Measurements from ENCODE around the gene INMT. TPM values are rescaled to one million over a fixed set of nuclear protein-coding genes. Genes with fewer than 3 reads are reported as not detected.

Gene INMT
- total and polyA plus RNA-seq, 2 of the 13 experiments (the other 11 are each of a cell fraction or from before 2014, with no cell fraction given), result not detected

DNA sequence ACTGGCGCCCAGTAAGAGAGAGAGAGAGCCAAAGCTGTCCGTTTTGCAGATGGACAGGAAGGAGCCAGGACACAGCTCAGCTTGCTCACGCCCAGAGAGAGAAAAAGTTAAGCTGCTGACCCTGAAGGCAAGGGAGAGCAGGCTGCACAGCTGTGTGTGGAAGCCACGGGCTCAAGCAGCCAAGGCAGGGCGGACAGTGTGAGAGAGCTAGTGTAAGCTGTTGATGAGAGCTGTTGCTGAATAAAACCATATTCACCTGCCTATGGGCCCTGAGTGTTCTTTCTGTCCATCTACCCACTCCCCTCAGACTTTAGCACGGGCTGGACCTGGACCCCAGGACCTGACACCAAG, 5.4 kb downstream of the INMT start (continued):
- TF ChIP-seq, protein P1, sequence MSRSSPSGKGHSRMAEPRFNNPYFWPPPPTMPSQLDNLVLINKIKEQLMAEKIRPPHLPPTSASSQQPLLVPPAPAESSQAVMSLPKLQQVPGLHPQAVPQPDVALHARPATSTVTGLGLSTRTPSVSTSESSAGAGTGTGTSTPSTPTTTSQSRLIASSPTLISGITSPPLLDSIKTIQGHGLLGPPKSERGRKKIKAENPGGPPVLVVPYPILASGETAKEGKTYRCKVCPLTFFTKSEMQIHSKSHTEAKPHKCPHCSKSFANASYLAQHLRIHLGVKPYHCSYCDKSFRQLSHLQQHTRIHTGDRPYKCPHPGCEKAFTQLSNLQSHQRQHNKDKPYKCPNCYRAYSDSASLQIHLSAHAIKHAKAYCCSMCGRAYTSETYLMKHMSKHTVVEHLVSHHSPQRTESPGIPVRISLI (CRISPR knock-in tag; IDR thresholded peaks at IDR 0.05; ENCODE audit: borderline replicate concordance), result no peak
- no peak for TF ChIP-seq ZFY (CRISPR knock-in tag; IDR thresholded peaks at IDR 0.05)
- TF ChIP-seq RBAK (CRISPR knock-in tag; IDR thresholded peaks at IDR 0.05), result no peak
- no peak for TF ChIP-seq ZSCAN25 (CRISPR knock-in tag; IDR thresholded peaks at IDR 0.05)

DNA sequence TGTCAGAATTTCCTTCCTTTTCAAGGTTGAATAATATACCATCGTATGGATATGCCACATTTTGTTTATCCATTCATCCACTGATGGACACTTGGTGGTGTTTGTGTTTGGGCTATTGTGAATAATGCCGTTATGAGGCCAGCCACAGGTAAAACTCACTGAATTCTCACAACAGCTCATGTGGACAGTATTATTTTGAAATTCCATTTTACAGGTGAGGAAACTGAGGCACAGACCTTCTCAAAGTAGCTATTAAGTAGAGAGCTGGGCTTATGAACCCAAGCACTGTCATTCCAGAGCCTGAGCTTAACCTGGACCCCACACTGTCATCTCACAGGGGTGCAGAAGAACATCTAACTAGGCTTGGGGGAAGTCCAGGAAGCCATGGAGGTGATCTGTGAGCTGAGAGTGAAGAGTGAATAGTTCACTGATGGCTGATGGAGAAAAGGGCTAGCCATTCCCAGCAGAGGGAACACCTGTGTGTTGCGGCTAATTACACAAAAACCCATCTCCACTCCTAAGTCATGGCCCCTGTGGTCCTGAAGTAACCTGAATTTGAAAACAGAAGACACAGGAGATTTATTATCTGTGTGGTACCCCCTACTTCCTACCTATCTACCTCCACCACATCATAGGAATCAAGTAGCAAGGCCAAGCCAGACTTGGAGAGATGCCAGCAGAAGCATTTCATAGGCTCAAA, 8.7 kb downstream of the INMT start:
- Histone ChIP-seq H3K4me1 (ENCODE audit: insufficient read depth, low read length) (no peaks in the 10 kb centered on the region), H3K36me3 (replicated peaks in 1 of 2; ENCODE audit: control insufficient read depth in 1 of 2, insufficient read depth in 2 of 2, low read length in 2 of 2) (no peaks in the 10 kb centered on the region), H3K27me3 (ENCODE audit: control insufficient read depth in 1 of 2, insufficient read depth in 2 of 2, low read length in 2 of 2) (peaks cover 0 to 3% of the 10 kb centered on the region in 2 experiments; a peak in 1 of 5 replicates), H3K9ac (ENCODE audit: insufficient read depth, low read depth, low read length) (no peak overlapping the region), H3K4me2 (ENCODE audit: low read depth, low read length) (no peak overlapping the region), H3K27ac (ENCODE audit: extremely low read length, insufficient read depth, low read length) (no peak overlapping the region), H3K79me2 (ENCODE audit: insufficient read depth, low read length) (no peaks in the 10 kb centered on the region), H4K20me1 (ENCODE audit: insufficient read depth, low read length) (no peaks in the 10 kb centered on the region), H3K9me3 (ENCODE audit: low read length) (no peaks in the 10 kb centered on the region), H3K4me3 (replicated peaks in 1 of 3; ENCODE audit: insufficient read depth in 1 of 3, low read depth in 2 of 3, low read length in 3 of 3) (no peak overlapping the region), H2AFZ (ENCODE audit: low read length) (no peak overlapping the region)
- no peak for FAIRE-seq
- intact Hi-C loops (cut with micrococcal nuclease; ENCODE audit: unreplicated experiment) (no loop called here), in situ Hi-C loops (cut with HindIII; ENCODE audit: extremely low pct_ligation_motif_present, low pct_unique_long_range_greater_than_20kb) (no loop called here)
- DNase-seq (ENCODE audit: low spot score), result no peak
- no TSS peak for BruUV-seq (replicated peaks)
- no peak for ATAC-seq
- ChIA-PET CTCF (ENCODE audit: low intra/inter-chr PET ratio, low total read pairs) (no interaction called here), POLR2A (no interaction called here)
- 66% methylated on average over 3 of the region's 3 CpGs for WGBS (ENCODE audit: low lambda C conversion rate)
- TF ChIP-seq IKZF1 (IDR thresholded peaks at IDR 0.05) (no peak), ZNF747 (CRISPR knock-in tag; IDR thresholded peaks at IDR 0.05; ENCODE audit: borderline replicate concordance) (no peak), SIN3B (IDR thresholded peaks at IDR 0.05; ENCODE audit: low read length) (no peak), ZNF652 (CRISPR knock-in tag; IDR thresholded peaks at IDR 0.05; ENCODE audit: borderline replicate concordance, low read depth) (no peak), HMG20A (CRISPR knock-in tag; IDR thresholded peaks at IDR 0.05; ENCODE audit: borderline replicate concordance) (no peak), SIX1 (CRISPR knock-in tag; IDR thresholded peaks at IDR 0.05; ENCODE audit: borderline replicate concordance) (no peak), ZNF10 (CRISPR knock-in tag; IDR thresholded peaks at IDR 0.05; ENCODE audit: borderline replicate concordance, low read depth) (no peak), ZNF550 (CRISPR knock-in tag; IDR thresholded peaks at IDR 0.05; ENCODE audit: borderline replicate concordance) (no peak), ZNF83 (CRISPR knock-in tag; IDR thresholded peaks at IDR 0.05; ENCODE audit: borderline replicate concordance) (no peak)
- TF ChIP-seq, protein P2, sequence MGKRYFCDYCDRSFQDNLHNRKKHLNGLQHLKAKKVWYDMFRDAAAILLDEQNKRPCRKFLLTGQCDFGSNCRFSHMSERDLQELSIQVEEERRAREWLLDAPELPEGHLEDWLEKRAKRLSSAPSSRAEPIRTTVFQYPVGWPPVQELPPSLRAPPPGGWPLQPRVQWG (CRISPR knock-in tag; IDR thresholded peaks at IDR 0.05; ENCODE audit: borderline replicate concordance, low read depth), result no peak
- TF ChIP-seq, protein P3, sequence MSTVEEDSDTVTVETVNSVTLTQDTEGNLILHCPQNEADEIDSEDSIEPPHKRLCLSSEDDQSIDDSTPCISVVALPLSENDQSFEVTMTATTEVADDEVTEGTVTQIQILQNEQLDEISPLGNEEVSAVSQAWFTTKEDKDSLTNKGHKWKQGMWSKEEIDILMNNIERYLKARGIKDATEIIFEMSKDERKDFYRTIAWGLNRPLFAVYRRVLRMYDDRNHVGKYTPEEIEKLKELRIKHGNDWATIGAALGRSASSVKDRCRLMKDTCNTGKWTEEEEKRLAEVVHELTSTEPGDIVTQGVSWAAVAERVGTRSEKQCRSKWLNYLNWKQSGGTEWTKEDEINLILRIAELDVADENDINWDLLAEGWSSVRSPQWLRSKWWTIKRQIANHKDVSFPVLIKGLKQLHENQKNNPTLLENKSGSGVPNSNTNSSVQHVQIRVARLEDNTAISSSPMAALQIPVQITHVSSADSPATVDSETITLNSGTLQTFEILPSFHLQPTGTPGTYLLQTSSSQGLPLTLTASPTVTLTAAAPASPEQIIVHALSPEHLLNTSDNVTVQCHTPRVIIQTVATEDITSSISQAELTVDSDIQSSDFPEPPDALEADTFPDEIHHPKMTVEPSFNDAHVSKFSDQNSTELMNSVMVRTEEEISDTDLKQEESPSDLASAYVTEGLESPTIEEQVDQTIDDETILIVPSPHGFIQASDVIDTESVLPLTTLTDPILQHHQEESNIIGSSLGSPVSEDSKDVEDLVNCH (CRISPR knock-in tag; IDR thresholded peaks at IDR 0.05), result no peak
- TF ChIP-seq, protein P4, sequence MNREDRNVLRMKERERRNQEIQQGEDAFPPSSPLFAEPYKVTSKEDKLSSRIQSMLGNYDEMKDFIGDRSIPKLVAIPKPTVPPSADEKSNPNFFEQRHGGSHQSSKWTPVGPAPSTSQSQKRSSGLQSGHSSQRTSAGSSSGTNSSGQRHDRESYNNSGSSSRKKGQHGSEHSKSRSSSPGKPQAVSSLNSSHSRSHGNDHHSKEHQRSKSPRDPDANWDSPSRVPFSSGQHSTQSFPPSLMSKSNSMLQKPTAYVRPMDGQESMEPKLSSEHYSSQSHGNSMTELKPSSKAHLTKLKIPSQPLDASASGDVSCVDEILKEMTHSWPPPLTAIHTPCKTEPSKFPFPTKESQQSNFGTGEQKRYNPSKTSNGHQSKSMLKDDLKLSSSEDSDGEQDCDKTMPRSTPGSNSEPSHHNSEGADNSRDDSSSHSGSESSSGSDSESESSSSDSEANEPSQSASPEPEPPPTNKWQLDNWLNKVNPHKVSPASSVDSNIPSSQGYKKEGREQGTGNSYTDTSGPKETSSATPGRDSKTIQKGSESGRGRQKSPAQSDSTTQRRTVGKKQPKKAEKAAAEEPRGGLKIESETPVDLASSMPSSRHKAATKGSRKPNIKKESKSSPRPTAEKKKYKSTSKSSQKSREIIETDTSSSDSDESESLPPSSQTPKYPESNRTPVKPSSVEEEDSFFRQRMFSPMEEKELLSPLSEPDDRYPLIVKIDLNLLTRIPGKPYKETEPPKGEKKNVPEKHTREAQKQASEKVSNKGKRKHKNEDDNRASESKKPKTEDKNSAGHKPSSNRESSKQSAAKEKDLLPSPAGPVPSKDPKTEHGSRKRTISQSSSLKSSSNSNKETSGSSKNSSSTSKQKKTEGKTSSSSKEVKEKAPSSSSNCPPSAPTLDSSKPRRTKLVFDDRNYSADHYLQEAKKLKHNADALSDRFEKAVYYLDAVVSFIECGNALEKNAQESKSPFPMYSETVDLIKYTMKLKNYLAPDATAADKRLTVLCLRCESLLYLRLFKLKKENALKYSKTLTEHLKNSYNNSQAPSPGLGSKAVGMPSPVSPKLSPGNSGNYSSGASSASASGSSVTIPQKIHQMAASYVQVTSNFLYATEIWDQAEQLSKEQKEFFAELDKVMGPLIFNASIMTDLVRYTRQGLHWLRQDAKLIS (CRISPR knock-in tag; IDR thresholded peaks at IDR 0.05), result no peak
